Mucosa of descending colon (tissue), 3 donors: ENCODE data around the gene MAGEA11. TPM values are rescaled to one million over a fixed set of nuclear protein-coding genes. Genes with fewer than 3 reads are reported as not detected.
"Not testable (repeated sequence)": the region's sequence is repeated elsewhere in the genome, so short reads cannot be mapped to it uniquely, and the experiment has no call there.

Source experiments
- ATAC-seq: fragments of 200-7000 bp; cut with Tn5 transposase; one replicate; pipeline ENCODE4 v1.9.1; 2020; ENCODE audit warnings: mild to moderate bottlenecking, moderate library complexity
- DNase-seq, 3 donors: peaks; one replicate each; pipeline ENCODE4 v3.0.0-alpha.2; 2020
- H3K36me3 ChIP-seq: fragments of 200-600 bp; one replicate; pipeline ENCODE4 v1.8.0; 2021; ENCODE audit warnings: low read depth, mild to moderate bottlenecking
- H3K4me1 ChIP-seq: fragments of 200-600 bp; one replicate; pipeline ENCODE4 v1.8.0; 2021; ENCODE audit warnings: low read depth, mild to moderate bottlenecking
- H3K4me3 ChIP-seq: fragments of 200-600 bp; one replicate; pipeline ENCODE4 v1.8.0; 2021; ENCODE audit warnings: mild to moderate bottlenecking
- H3K9me3 ChIP-seq: fragments of 200-600 bp; one replicate; pipeline ENCODE4 v1.8.0; 2021; ENCODE audit warnings: mild to moderate bottlenecking
- intact Hi-C, 2 donors: fragments of 100-400 bp; cut with DNase I in 1 of 2; cut with micrococcal nuclease in 1 of 2; formaldehyde crosslinking; loops; one replicate each; pipeline versions ENCODE4 v1.11.0 to v1.11.1; 2022; cut with DNase I, micrococcal nuclease
- total RNA-seq, 3 donors: library from RNA; stranded (reverse); fragmentation: NEBNext Ultra II Directional in 2 of 3; extraction: Animal tissue kit (Norgen Biotek cat#: 25700) in 2 of 3; gene quantifications; one replicate each; pipeline versions ENCODE4 v1.2.1 to v1.2.4, GENCODE V29; 2021 to 2023
- TF ChIP-seq, protein P1 (sequence below): fragments of 200-600 bp; IDR thresholded peaks from one replicate; pipeline ENCODE4 v1.8.0; 2022; ENCODE audit warnings: antibody characterized with exemption, mild to moderate bottlenecking
- donor health status: DM: no; HTN: no; CAD: no; lungs with moderate emphysema.
- donor health status: DM: no; HTN: no; CAD: no.
- donor health status: DM: no; HTN: yes; CAD: no.

MAGEA11 gene
- total RNA-seq, 3 donors from 2014 or later: not detected

DNA sequence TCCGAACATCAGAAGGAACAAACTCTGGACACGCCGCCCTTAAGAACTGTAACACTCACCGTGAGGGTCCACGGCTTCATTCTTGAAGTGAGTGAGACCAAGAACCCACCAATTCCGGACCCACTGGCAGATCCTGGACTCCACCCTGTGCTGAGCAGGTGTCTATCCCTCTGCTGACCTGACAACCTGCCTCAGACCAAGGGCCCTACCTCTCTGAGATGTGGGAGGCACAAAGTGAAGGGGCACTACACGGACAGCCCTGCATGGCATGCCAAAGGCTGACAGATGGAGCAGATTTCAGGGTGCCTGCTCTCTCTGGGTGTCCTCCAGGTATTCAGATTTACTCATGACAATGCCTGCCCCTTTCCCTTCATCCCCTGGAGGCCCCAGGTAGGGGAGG lies 48.0 kb downstream of the MAGEA11 start:
- TF ChIP-seq, protein P1, sequence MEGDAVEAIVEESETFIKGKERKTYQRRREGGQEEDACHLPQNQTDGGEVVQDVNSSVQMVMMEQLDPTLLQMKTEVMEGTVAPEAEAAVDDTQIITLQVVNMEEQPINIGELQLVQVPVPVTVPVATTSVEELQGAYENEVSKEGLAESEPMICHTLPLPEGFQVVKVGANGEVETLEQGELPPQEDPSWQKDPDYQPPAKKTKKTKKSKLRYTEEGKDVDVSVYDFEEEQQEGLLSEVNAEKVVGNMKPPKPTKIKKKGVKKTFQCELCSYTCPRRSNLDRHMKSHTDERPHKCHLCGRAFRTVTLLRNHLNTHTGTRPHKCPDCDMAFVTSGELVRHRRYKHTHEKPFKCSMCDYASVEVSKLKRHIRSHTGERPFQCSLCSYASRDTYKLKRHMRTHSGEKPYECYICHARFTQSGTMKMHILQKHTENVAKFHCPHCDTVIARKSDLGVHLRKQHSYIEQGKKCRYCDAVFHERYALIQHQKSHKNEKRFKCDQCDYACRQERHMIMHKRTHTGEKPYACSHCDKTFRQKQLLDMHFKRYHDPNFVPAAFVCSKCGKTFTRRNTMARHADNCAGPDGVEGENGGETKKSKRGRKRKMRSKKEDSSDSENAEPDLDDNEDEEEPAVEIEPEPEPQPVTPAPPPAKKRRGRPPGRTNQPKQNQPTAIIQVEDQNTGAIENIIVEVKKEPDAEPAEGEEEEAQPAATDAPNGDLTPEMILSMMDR: no peak
- intact Hi-C loops: no loop called here
- DNase-seq (no peak), ATAC-seq (no peak)
- H3K9me3 ChIP-seq: no peaks in the 10 kb centered on the region
- no peak overlapping the region for H3K4me3 ChIP-seq
- H3K4me1 ChIP-seq: no peaks in the 10 kb centered on the region
- no peaks in the 10 kb centered on the region for H3K36me3 ChIP-seq

- ATAC-seq (no peak), DNase-seq (no peak)
Observed at GRCh38 chrX:149760965-149761364, 49.1 kb downstream of the MAGEA11 start.

GRCh38 chrX:149761858-149762674 lies 50.2 kb downstream of the MAGEA11 start:
- H3K36me3 ChIP-seq, H3K4me1 ChIP-seq, intact Hi-C loops, H3K4me3 ChIP-seq, H3K9me3 ChIP-seq, ATAC-seq: not testable (repeated sequence)
- DNase-seq: peak in 1 of 3 donors; percentile 29

More at GRCh38 chrX:149760965-149761364, 49.1 kb downstream of the MAGEA11 start:
- intact Hi-C loops: no loop called here
- no peaks in the 10 kb centered on the region for H3K9me3 ChIP-seq
- no peak overlapping the region for H3K4me3 ChIP-seq
- H3K4me1 ChIP-seq: no peaks in the 10 kb centered on the region
- H3K36me3 ChIP-seq: no peaks in the 10 kb centered on the region
- TF ChIP-seq, protein P1: no peak

DNA sequence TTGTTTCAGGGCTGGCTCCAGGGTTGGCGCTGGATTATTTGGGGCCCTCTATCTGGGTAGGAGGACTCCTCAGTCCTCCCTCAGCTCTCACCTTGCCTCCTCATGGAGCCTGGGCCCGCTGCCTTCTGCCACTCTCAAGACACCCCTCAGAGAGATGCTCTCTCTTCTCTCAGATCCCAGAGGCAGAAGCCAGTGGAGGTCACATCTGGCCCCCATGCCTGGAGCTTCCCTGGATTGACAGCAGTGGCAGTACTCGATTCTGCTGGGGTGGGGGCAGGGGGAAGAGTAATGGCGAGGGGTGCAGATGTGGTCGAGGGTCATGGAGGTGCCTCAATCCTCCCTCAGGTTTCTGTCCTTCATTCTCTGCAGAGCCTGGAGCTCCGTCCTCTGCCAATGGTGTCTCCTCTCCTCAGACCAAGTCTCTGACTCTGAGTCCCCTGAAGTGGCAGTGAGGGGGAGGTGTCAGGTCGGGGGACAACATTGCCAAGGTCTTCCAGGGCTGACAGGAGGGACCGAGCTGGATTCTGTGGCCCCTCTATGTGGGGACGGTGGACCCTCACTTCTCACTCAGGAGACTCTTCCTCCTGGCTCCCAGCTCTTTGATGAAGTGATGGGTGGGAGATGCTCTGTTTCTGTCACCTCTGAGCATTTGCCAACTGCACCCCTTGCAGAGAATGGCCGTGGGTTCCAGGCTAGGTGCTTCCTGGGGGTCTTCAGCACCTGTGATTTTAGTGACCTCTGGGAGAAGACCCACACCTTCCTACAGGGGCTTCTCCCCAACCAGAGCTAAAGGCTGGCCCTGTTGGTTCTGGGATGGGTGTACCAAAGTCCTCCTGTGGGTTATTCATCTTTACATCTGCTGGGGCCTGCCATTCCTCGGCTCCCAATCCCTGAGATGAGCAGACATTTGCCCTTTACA lies 51.1 kb downstream of the MAGEA11 start:
- intact Hi-C loops: no loop called here
- Histone ChIP-seq H3K9me3 (no peaks in the 10 kb centered on the region), H3K4me1 (no peaks in the 10 kb centered on the region), H3K36me3 (no peaks in the 10 kb centered on the region), H3K4me3 (no peak overlapping the region)
- no peak for ATAC-seq
- no peak for DNase-seq
- TF ChIP-seq, protein P1: no peak

Other genes starting within 250 kb of the MAGEA11 start
- 10 to 100 TPM; 38.7 to 84.3 (median 54.7) TPM for gene IDS, start 206.8 kb upstream of the MAGEA11 start, total RNA-seq
- gene EOLA1, start 171.0 kb upstream of the MAGEA11 start, total RNA-seq: 10 to 100 TPM; 29.1 to 36.9 (median 34.0) TPM
- not detected for gene HSFX3, start 162.1 kb upstream of the MAGEA11 start, total RNA-seq
- gene MAGEA9B, start 124.6 kb upstream of the MAGEA11 start, total RNA-seq: not detected
- gene HSFX2, start 116.7 kb upstream of the MAGEA11 start, total RNA-seq: 1 to 10 TPM in 1 of 3 donors, under 1 TPM in 1, not detected in 1; 0.36 to 1.1 TPM
- gene TMEM185A, start 80.3 kb upstream of the MAGEA11 start, total RNA-seq: 10 to 100 TPM; 14.1 to 26.3 (median 20.4) TPM
- gene HSFX1, start 62.0 kb downstream of the MAGEA11 start, total RNA-seq: 1 to 10 TPM; 1.3 to 2.2 (median 1.8) TPM
- not detected for gene MAGEA9, start 69.9 kb downstream of the MAGEA11 start, total RNA-seq
- not detected for gene MAGEA8, start 169.1 kb downstream of the MAGEA11 start, total RNA-seq
- gene HSFX4, start 217.5 kb downstream of the MAGEA11 start, total RNA-seq: not detected
- 10 to 100 TPM; 30.9 to 34.9 (median 34.1) TPM for gene EOLA2, start 226.4 kb downstream of the MAGEA11 start, total RNA-seq